AG10803 (cell line): ENCODE results near the gene MIF4GD.
A peak's percentile ranks its signal among the peaks of the same experiment; 100 is the strongest.

ENCODE experiments used
- DNase-seq: peaks from one replicate; pipeline ENCODE4 v3.0.0; 2010; ENCODE audit warnings: low read depth
- H3K4me3 ChIP-seq: 2 replicates; pipeline ENCODE4 v1.5.1; 2011; ENCODE audit warnings: mild to moderate bottlenecking, low read length, control low read depth
- CTCF ChIP-seq: conservative IDR thresholded peaks from 2 replicates; pipeline ENCODE4 v1.5.1; 2011; ENCODE audit warnings: mild to moderate bottlenecking, low read length, control low read depth, inconsistent platforms

MIF4GD gene

GRCh38 chr17:75315541-75316243 is 44.7 kb upstream of the MIF4GD start:
- no peak for TF ChIP-seq CTCF
- H3K4me3 ChIP-seq = no peak overlapping the region
- DNase-seq = peak; percentile 43

GRCh38 chr17:75313941-75314551 is 43.0 kb upstream of the MIF4GD start:
- peak; percentile 53 for DNase-seq
- no peak overlapping the region for H3K4me3 ChIP-seq
- no peak for TF ChIP-seq CTCF

DNA sequence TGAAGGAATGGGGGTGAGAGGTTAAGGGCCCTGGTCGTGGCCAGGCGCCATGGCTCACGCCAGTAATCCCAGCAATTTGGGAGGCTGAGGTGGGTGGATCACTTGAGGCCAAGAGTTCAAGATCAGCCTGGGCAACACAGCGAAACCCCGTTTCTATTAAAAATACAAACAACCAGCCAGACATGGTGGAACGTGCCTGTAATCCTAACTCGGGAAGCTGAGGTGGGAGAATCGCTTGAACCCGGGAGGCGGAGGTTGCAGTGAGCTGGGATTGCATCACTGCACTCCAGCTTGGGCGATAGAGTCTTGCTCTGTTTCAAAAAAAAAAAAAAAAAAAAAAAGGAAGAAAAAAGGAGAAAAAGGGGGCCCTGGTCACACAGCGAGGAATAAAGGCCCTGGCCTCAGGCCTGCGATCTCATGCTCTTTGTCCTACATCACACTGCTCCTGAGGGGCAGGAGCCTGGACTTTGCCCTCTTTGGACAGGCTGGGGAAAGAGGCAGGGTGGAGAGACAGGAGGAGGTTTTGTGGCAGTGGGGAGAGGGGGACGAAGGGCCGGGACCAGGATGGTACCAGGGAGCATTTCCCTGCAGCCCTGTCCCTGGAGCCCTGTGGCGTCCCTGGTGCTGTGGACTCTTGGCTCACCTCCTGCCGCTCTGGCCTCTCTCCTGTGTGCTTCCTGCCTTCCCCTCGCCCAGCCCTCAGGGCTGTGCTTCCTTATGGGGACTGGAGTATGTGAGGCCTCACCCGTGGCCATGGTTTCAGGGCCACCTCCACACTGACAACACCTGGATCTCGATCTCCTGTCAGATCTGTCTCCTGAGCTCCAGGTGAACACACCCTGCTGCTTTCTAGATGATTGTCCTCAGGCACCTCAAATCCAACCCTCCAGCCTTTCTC is 38.0 kb upstream of the MIF4GD start:
- DNase-seq = no peak
- no peak for TF ChIP-seq CTCF
- no peak overlapping the region for H3K4me3 ChIP-seq

DNA sequence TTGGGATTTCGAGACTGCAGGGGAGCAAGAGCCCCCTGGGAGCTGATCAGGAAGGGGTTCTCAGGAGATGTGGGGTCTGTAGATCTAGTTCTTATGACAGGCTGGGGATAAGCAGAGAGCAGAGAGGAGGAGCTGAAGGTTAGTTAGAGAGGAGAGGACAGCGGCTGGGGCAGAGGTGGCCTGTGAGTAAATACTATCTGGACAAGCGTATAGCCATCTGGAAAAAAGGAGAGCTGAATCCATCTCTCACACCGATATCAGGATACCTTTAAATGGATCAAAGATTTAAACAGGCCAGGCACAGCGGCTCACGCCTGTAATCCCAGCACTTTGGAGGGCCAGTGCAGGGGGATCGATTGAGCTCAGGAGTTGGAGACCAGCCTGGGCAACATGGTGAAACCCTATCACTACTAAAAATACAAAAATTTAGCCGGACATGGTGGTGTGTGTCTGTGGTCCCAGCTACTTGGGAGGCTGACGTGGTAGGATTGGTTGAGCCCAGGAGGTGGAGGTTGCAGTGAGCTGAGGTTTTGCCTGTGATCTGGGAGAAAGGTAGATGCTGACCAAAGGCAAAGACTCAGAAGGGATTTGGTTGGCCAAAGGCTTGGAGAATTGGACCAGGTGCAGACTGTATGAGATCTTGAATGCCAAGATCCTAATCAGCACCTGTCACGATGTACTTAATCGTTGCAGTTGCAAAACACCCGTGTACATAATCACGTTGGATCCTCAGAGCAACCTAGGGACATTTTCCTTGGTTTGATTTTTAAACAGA is 37.1 kb upstream of the MIF4GD start:
- no peak for DNase-seq
- no peak overlapping the region for H3K4me3 ChIP-seq
- TF ChIP-seq CTCF = no peak

DNA sequence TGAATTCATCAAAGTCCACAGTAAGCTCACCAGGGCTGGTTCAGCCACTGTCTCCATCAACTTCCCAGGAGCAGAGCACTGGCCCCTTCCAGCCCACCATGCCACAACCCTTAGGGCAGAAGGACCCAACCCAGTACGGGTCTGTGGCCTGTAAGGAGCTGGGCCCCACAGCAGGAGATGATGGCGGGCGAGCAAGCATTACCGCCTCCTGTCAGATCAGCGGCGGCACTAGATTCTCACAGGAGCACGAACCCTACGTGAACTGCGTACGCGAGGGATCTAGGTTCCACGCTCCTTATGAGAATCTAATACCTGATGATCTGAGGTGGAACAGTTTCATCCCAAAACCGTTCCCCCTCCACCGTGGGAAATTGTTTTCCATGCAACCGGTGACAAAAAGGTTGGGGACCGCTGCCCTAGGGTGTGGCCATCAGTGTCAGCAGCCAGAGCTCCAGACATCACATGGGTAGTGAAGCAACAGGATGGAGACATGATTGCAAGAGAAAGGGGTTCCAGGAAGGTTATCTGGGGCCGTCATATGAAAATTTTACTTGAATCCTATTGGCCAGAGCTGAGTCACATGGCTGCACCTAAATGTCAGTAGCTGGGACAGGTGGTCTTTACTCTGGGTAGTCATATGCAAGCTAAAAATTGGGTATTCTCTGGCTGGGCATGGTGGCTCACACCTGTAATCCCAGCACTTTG is 30.6 kb upstream of the MIF4GD start:
- no peak for DNase-seq
- H3K4me3 ChIP-seq = no peak overlapping the region
- no peak for TF ChIP-seq CTCF

GRCh38 chr17:75301049-75301448 is 30.0 kb upstream of the MIF4GD start:
- H3K4me3 ChIP-seq = no peak overlapping the region
- no peak for TF ChIP-seq CTCF
- DNase-seq = no peak
